Liver (tissue), 9 donors: ENCODE measurements around the gene RFNG. TPM values are rescaled to one million over a fixed set of nuclear protein-coding genes. Genes with fewer than 3 reads are reported as not detected.

ENCODE experiments used
- DNase-seq: peaks from one replicate; pipeline ENCODE4 v3.0.0-alpha.2; 2017; ENCODE audit warnings: low spot score
- H3K27ac ChIP-seq, 2 donors: one replicate each; pipeline ENCODE4 v1.7.0; 2013; ENCODE audit warnings: inconsistent platforms in 2 of 2, low read length in 2 of 2, control low read depth in 1 of 2, low read depth in 1 of 2, mild to moderate bottlenecking in 1 of 2
- H3K27me3 ChIP-seq, 4 donors: one replicate each; pipeline versions ENCODE4 v1.6.1 to v1.7.0; 2013; ENCODE audit warnings: low read length in 3 of 4, inconsistent platforms in 1 of 4, mild to moderate bottlenecking in 1 of 4, moderate library complexity in 1 of 4; ENCODE audit not compliant: control insufficient read depth in 4 of 4, insufficient read depth in 4 of 4
- H3K36me3 ChIP-seq, 4 donors: one replicate each; pipeline versions ENCODE4 v1.6.1 to v1.7.0; 2013; ENCODE audit warnings: low read length in 3 of 4, mild to moderate bottlenecking in 3 of 4, low read depth in 1 of 4, moderate library complexity in 1 of 4; ENCODE audit not compliant: control insufficient read depth in 4 of 4, insufficient read depth in 3 of 4
- H3K4me1 ChIP-seq, 4 donors: one replicate each; pipeline versions ENCODE4 v1.6.1 to v1.7.0; 2013; ENCODE audit warnings: low read length in 3 of 4, mild to moderate bottlenecking in 3 of 4, moderate library complexity in 1 of 4; ENCODE audit not compliant: control insufficient read depth in 4 of 4, insufficient read depth in 4 of 4
- H3K4me3 ChIP-seq, 3 donors: one replicate each; pipeline versions ENCODE4 v1.6.1 to v1.7.0; 2013; ENCODE audit warnings: low read length in 3 of 3, control low read depth in 1 of 3, low read depth in 1 of 3, mild to moderate bottlenecking in 1 of 3
- H3K9ac ChIP-seq, 2 donors: one replicate each; pipeline ENCODE4 v1.7.0; 2013; ENCODE audit warnings: low read length in 2 of 2, mild to moderate bottlenecking in 2 of 2, moderate library complexity in 2 of 2, control low read depth in 1 of 2, low read depth in 1 of 2
- H3K9me3 ChIP-seq, 4 donors: one replicate each; pipeline versions ENCODE4 v1.6.1 to v1.7.0; 2013; ENCODE audit warnings: low read length in 3 of 4; ENCODE audit not compliant: control insufficient read depth in 4 of 4
- ATF3 ChIP-seq: IDR thresholded peaks from 2 replicates; pipeline ENCODE4 v1.6.1; 2016; ENCODE audit warnings: antibody characterized with exemption
- CTCF ChIP-seq: fragments of 150-350 bp; IDR thresholded peaks from 2 replicates; pipeline ENCODE4 v1.5.1; 2017; ENCODE audit warnings: improper control_type of control experiment, low read depth, low read length; ENCODE audit not compliant: missing input control
- EGR1 ChIP-seq, 2 donors: IDR thresholded peaks; 2 replicates each; pipeline ENCODE4 v1.6.1; 2016 to 2018; ENCODE audit warnings: antibody characterized with exemption in 2 of 2, low read depth in 2 of 2
- FOXA1 ChIP-seq: IDR thresholded peaks from 2 replicates; pipeline ENCODE4 v1.6.1; 2016; ENCODE audit warnings: antibody characterized with exemption
- FOXA2 ChIP-seq: IDR thresholded peaks from 2 replicates; pipeline ENCODE4 v1.6.1; 2016; ENCODE audit warnings: antibody characterized with exemption
- GABPA ChIP-seq, 2 donors: IDR thresholded peaks in 1 of 2; conservative IDR thresholded peaks in 1 of 2; 2 replicates each; pipeline ENCODE4 v1.6.1; 2016; ENCODE audit warnings: antibody characterized with exemption in 2 of 2, mild to moderate bottlenecking in 1 of 2, moderate library complexity in 1 of 2
- HNF4G ChIP-seq: IDR thresholded peaks from 2 replicates; pipeline ENCODE4 v1.6.1; 2016; ENCODE audit warnings: antibody characterized with exemption
- JUND ChIP-seq, 2 donors: IDR thresholded peaks; 2 replicates each; pipeline ENCODE4 v1.6.1; 2016; ENCODE audit warnings: antibody characterized with exemption in 2 of 2
- NR2F2 ChIP-seq: IDR thresholded peaks from 2 replicates; pipeline ENCODE4 v1.6.1; 2016; ENCODE audit warnings: antibody characterized with exemption
- RAD21 ChIP-seq, 2 donors: IDR thresholded peaks; 2 replicates each; pipeline ENCODE4 v1.6.1; 2016; ENCODE audit warnings: antibody characterized with exemption in 2 of 2, mild to moderate bottlenecking in 2 of 2
- RXRA ChIP-seq, 2 donors: IDR thresholded peaks; 2 replicates each; pipeline ENCODE4 v1.6.1; 2017 to 2018; ENCODE audit warnings: antibody characterized with exemption in 2 of 2, mild to moderate bottlenecking in 1 of 2
- SP1 ChIP-seq: IDR thresholded peaks from 2 replicates; pipeline ENCODE4 v1.6.1; 2018; ENCODE audit warnings: antibody characterized with exemption, mild to moderate bottlenecking
- TAF1 ChIP-seq: conservative IDR thresholded peaks from 2 replicates; pipeline ENCODE4 v1.6.1; 2016; ENCODE audit warnings: antibody characterized with exemption, mild to moderate bottlenecking
- YY1 ChIP-seq: IDR thresholded peaks from 2 replicates; pipeline ENCODE4 v1.6.1; 2016; ENCODE audit warnings: antibody characterized with exemption, mild to moderate bottlenecking
- ZBTB33 ChIP-seq: IDR thresholded peaks from 2 replicates; pipeline ENCODE4 v1.6.1; 2016; ENCODE audit warnings: antibody characterized with exemption
- WGBS: extraction: QIAGEN DNeasy Blood & Tissue Kit; methylation state at CpG from one replicate; pipeline ENCODE4 v1.1.7; 2013; 5-methylcytosine and 5-hydroxymethylcytosine counted together
- polyA plus RNA-seq, 2 donors: library from polyadenylated mRNA; stranded (reverse) in 1 of 2; unstranded in 1 of 2; fragments of 200-250 nt in 1 of 2; fragments of >200 nt in 1 of 2; fragmentation: Nextera tagmentation in 1 of 2; extraction: Ambion mirVana in 1 of 2; gene quantifications; one replicate each; pipeline versions ENCODE4 v1.2.1 to v1.2.3, GENCODE V29; 2013 to 2015
- total RNA-seq, 2 donors: library from RNA; depleted of rRNA; stranded (reverse); fragments of >200 nt; gene quantifications; one replicate each; pipeline ENCODE4 v1.2.3, GENCODE V29; 2014
- TF ChIP-seq, protein P1 (sequence below): IDR thresholded peaks from 2 replicates; pipeline ENCODE4 v1.6.1; 2016; ENCODE audit warnings: antibody characterized with exemption
- donor health status: healthy.
- donor health status: healthy.
- donor health status: healthy.
- donor health status: healthy.
- donor health status: healthy.

RFNG gene
- total and polyA plus RNA-seq, 4 donors, result 15.0 to 36.0 (median 23.4) TPM

DNA sequence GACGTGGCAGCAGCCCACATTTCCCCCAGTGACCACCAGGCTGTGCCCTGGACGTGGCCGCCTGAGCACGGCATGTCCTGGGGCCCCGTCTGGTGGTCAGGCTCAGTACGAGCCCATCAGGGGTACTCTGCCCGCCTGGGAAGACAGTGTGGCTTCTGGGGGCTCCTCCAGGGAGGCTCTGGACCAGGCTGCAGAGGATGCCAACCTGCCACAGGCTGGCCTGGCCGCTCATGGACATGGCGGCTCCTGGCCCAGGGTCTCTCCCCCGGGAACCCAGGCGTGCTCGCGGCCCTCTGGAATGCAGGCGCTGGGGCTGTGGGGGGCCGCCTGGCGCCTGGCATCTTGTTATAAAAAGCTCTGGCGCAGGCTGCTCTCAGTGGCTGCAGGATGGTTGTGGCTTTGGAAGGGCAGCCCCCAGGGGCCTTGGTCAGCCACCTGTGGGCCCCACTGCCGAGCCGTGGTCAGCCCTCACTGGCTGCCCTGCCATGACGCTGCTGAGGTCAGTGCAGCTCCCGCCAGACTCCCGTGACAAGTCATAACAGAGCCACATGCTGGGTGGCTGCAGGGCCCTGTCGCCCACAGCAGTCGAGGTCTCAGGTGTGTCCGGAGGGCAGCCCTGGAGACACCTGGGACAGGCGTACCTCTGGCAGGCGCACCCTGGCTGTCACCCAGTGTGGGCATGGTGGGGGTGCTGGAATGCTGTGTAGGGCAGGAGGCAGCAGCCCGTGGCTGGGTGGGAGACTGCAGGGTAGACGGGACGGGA is 43.9 kb downstream of the RFNG start:
- no peak overlapping the region for H3K27ac ChIP-seq
- DNase-seq, result no peak
- 94% methylated on average over 30 of the region's 30 CpGs for WGBS
- H3K9me3 ChIP-seq, result no peaks in the 10 kb centered on the region
- no peak overlapping the region for H3K4me3 ChIP-seq
- TF ChIP-seq EGR1 (IDR thresholded peaks at IDR 0.05; ENCODE audit: low read depth in 2 of 2) (no peak), NR2F2 (no peak), YY1 (no peak), SP1 (no peak), RAD21 (IDR thresholded peaks at IDR 0.05) (no peak), TAF1 (no peak), FOXA2 (no peak), HNF4G (no peak), RXRA (IDR thresholded peaks at IDR 0.05) (no peak), CTCF (no peak), FOXA1 (no peak), ZBTB33 (no peak), GABPA (IDR thresholded peaks at IDR 0.05 in 1 of 2, conservative IDR thresholded peaks at IDR 0.05 in 1 of 2) (no peak)
- TF ChIP-seq, protein P1, sequence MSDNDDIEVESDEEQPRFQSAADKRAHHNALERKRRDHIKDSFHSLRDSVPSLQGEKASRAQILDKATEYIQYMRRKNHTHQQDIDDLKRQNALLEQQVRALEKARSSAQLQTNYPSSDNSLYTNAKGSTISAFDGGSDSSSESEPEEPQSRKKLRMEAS, result no peak
- no peaks in the 10 kb centered on the region for H3K4me1 ChIP-seq
- H3K27me3 ChIP-seq, result no peaks in the 10 kb centered on the region
- H3K36me3 ChIP-seq, result peaks cover 0 to 9% (median 4%) of the 10 kb centered on the region in 4 donors
- H3K9ac ChIP-seq, result no peak overlapping the region

DNA sequence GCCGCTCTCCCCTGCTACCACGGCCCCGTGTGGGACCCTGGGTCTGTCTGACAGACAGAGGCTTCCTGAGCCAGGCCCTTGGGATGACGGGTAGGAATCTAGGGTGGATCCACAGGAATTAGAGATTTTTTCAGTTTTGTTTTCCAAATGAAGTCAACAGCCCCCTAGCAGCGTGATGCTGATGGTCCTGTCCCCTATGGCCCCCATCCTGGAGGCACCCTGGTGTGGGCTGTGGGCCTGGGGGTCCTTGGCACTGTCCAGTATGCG is 44.5 kb downstream of the RFNG start:
- TF ChIP-seq JUND (IDR thresholded peaks at IDR 0.05) (no peak), ATF3 (no peak)
- Histone ChIP-seq H3K9me3 (no peaks in the 10 kb centered on the region), H3K27ac (no peak overlapping the region), H3K36me3 (peaks cover 0 to 9% (median 4%) of the 10 kb centered on the region in 4 donors), H3K27me3 (no peaks in the 10 kb centered on the region), H3K9ac (no peak overlapping the region), H3K4me1 (no peaks in the 10 kb centered on the region), H3K4me3 (no peak overlapping the region)
- 97% methylated on average over 6 of the region's 6 CpGs for WGBS
- DNase-seq, result no peak
